Peyer's patch (tissue), 4 donors: ENCODE data around the gene GAA.

ENCODE experiments used
- CTCF ChIP-seq, 6 experiments: fragments of 450-650 bp in 4 of 6; fragments of 200-600 bp in 2 of 6; sonication (generic) in 1 of 6; IDR thresholded peaks; one replicate each; pipeline ENCODE4 v1.5.1; 2017 to 2019; ENCODE audit warnings: antibody characterized with exemption in 6 of 6, mild to moderate bottlenecking in 3 of 6, moderate library complexity in 1 of 6
- POLR2A ChIP-seq, 2 donors: fragments of 450-650 bp; IDR thresholded peaks; one replicate each; pipeline ENCODE4 v1.5.1; 2017; ENCODE audit warnings: antibody characterized with exemption in 2 of 2, mild to moderate bottlenecking in 2 of 2, moderate library complexity in 2 of 2

GRCh38 chr17:80106751-80107150 lies 5.4 kb downstream of the GAA start:
- no peak for TF ChIP-seq CTCF (IDR thresholded peaks at IDR 0.05)
- TF ChIP-seq POLR2A (IDR thresholded peaks at IDR 0.05): no peak
